TTC549 (cell line): ENCODE data around the gene INPP5F.
A peak's percentile ranks its signal among the peaks of the same experiment; 100 is the strongest.
"Not testable (repeated sequence)": the region's sequence is repeated elsewhere in the genome, so short reads cannot be mapped to it uniquely, and the experiment has no call there.

Experiments used
- FAIRE-seq: peaks from 2 replicates; lab custom pipeline; 2012; peaks lifted over from hg19 to GRCh38; lab: Jason Lieb, UNC

Gene INPP5F

GRCh38 chr10:119742947-119743648 is 17.2 kb downstream of the INPP5F start:
- no peak for FAIRE-seq

- FAIRE-seq, result no peak
Measured at GRCh38 chr10:119747940-119748339, 22.1 kb downstream of the INPP5F start.

- no peak for FAIRE-seq
Measured at GRCh38 chr10:119748871-119749270, 23.0 kb downstream of the INPP5F start.

GRCh38 chr10:119749455-119749854 is 23.6 kb downstream of the INPP5F start:
- no peak for FAIRE-seq

- FAIRE-seq, result peak; percentile 89
Measured at GRCh38 chr10:119750391-119751230, 24.8 kb downstream of the INPP5F start.

- FAIRE-seq, result no peak
Measured at GRCh38 chr10:119753309-119753708, 27.5 kb downstream of the INPP5F start.

GRCh38 chr10:119754085-119754484 is 28.2 kb downstream of the INPP5F start:
- no peak for FAIRE-seq

- no peak for FAIRE-seq
Measured at GRCh38 chr10:119754936-119755335, 29.1 kb downstream of the INPP5F start.

- no peak for FAIRE-seq
Measured at GRCh38 chr10:119755446-119755845, 29.6 kb downstream of the INPP5F start.

- FAIRE-seq, result no peak
Measured at GRCh38 chr10:119758448-119759195, 32.8 kb downstream of the INPP5F start.

GRCh38 chr10:119759832-119760231 is 34.0 kb downstream of the INPP5F start:
- FAIRE-seq, result no peak

- no peak for FAIRE-seq
Measured at GRCh38 chr10:119761106-119761505, 35.3 kb downstream of the INPP5F start.

GRCh38 chr10:119762035-119762434 is 36.2 kb downstream of the INPP5F start:
- no peak for FAIRE-seq

- FAIRE-seq, result no peak
Measured at GRCh38 chr10:119762805-119763798, 37.3 kb downstream of the INPP5F start.

- no peak for FAIRE-seq
Measured at GRCh38 chr10:119768455-119769094, 42.7 kb downstream of the INPP5F start.

- no peak for FAIRE-seq
Measured at GRCh38 chr10:119769886-119770285, 44.0 kb downstream of the INPP5F start.

- no peak for FAIRE-seq
Measured at GRCh38 chr10:119770928-119771327, 45.1 kb downstream of the INPP5F start.

- no peak for FAIRE-seq
Measured at GRCh38 chr10:119772334-119772733, 46.5 kb downstream of the INPP5F start.

GRCh38 chr10:119773041-119773440 is 47.2 kb downstream of the INPP5F start:
- not testable (repeated sequence) for FAIRE-seq

- FAIRE-seq, result no peak
Measured at GRCh38 chr10:119775529-119775928, 49.7 kb downstream of the INPP5F start.

- no peak for FAIRE-seq
Measured at GRCh38 chr10:119776536-119776935, 50.7 kb downstream of the INPP5F start.
